ENCODE measurements around the gene WFIKKN1.

WFIKKN1 gene

DNA sequence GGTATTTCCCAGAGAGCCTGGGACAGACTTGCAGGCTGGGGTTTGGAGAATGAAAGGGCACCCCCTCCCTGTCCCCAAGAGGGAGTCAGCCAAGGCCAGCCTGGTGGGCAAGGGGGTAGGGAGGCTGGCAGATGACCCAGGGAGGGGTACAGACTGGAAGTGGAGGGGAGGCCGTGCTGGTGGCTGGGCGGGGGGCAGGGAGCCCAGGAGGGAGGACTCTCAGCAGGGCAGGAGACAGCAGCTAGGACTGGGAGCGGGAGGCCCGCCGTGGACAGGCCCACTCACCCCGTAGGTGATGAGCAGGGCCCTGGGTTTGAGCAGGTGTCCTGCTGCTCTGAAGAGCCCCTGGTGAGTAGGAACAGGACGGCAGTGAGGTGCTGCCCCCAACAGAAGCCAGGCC lies 4.2 kb downstream of the WFIKKN1 start:
- ChIA-PET CTCF (no interaction called here), POLR2A (interaction anchor here (0.6 to 2.0 kb wide), 2 partner anchors 13 to 30 kb away, joined by 3 to 9 read pairs; no protein-coding TSS in a partner anchor)
- TF ChIP-seq ZNF624 (tag by site-specific recombination; IDR thresholded peaks at IDR 0.05) (no peak), KLF8 (tag by site-specific recombination; IDR thresholded peaks at IDR 0.05) (no peak), ZNF530 (tag by site-specific recombination; IDR thresholded peaks at IDR 0.05; ENCODE audit: low read depth) (no peak), MYNN (tag by site-specific recombination; IDR thresholded peaks at IDR 0.05; ENCODE audit: borderline replicate concordance) (no peak), ZNF549 (tag by site-specific recombination; IDR thresholded peaks at IDR 0.05) (no peak), PATZ1 (tag by site-specific recombination; IDR thresholded peaks at IDR 0.05) (peak; percentile 48; the same call in 1 of the 2 replicates), ZSCAN30 (tag by site-specific recombination; IDR thresholded peaks at IDR 0.05) (no peak), PRDM1 (tag by site-specific recombination; IDR thresholded peaks at IDR 0.05) (no peak), REST (tag by site-specific recombination; IDR thresholded peaks at IDR 0.05) (no peak), ZIC2 (tag by site-specific recombination; IDR thresholded peaks at IDR 0.05) (peak; percentile 56), ZNF585B (tag by site-specific recombination; IDR thresholded peaks at IDR 0.05) (no peak), KLF17 (tag by site-specific recombination; IDR thresholded peaks at IDR 0.05) (0 out of 2 replicates have a peak, but pooled peaks have one; percentile 16), ZNF416 (tag by site-specific recombination; IDR thresholded peaks at IDR 0.05) (no peak)
- TF ChIP-seq, protein P1, sequence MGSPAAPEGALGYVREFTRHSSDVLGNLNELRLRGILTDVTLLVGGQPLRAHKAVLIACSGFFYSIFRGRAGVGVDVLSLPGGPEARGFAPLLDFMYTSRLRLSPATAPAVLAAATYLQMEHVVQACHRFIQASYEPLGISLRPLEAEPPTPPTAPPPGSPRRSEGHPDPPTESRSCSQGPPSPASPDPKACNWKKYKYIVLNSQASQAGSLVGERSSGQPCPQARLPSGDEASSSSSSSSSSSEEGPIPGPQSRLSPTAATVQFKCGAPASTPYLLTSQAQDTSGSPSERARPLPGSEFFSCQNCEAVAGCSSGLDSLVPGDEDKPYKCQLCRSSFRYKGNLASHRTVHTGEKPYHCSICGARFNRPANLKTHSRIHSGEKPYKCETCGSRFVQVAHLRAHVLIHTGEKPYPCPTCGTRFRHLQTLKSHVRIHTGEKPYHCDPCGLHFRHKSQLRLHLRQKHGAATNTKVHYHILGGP (tag by site-specific recombination; IDR thresholded peaks at IDR 0.05), result no peak
- TF ChIP-seq, protein P2, sequence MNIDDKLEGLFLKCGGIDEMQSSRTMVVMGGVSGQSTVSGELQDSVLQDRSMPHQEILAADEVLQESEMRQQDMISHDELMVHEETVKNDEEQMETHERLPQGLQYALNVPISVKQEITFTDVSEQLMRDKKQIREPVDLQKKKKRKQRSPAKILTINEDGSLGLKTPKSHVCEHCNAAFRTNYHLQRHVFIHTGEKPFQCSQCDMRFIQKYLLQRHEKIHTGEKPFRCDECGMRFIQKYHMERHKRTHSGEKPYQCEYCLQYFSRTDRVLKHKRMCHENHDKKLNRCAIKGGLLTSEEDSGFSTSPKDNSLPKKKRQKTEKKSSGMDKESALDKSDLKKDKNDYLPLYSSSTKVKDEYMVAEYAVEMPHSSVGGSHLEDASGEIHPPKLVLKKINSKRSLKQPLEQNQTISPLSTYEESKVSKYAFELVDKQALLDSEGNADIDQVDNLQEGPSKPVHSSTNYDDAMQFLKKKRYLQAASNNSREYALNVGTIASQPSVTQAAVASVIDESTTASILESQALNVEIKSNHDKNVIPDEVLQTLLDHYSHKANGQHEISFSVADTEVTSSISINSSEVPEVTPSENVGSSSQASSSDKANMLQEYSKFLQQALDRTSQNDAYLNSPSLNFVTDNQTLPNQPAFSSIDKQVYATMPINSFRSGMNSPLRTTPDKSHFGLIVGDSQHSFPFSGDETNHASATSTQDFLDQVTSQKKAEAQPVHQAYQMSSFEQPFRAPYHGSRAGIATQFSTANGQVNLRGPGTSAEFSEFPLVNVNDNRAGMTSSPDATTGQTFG (tag by site-specific recombination; IDR thresholded peaks at IDR 0.05; ENCODE audit: borderline replicate concordance), result no peak
- TF ChIP-seq, protein P3, sequence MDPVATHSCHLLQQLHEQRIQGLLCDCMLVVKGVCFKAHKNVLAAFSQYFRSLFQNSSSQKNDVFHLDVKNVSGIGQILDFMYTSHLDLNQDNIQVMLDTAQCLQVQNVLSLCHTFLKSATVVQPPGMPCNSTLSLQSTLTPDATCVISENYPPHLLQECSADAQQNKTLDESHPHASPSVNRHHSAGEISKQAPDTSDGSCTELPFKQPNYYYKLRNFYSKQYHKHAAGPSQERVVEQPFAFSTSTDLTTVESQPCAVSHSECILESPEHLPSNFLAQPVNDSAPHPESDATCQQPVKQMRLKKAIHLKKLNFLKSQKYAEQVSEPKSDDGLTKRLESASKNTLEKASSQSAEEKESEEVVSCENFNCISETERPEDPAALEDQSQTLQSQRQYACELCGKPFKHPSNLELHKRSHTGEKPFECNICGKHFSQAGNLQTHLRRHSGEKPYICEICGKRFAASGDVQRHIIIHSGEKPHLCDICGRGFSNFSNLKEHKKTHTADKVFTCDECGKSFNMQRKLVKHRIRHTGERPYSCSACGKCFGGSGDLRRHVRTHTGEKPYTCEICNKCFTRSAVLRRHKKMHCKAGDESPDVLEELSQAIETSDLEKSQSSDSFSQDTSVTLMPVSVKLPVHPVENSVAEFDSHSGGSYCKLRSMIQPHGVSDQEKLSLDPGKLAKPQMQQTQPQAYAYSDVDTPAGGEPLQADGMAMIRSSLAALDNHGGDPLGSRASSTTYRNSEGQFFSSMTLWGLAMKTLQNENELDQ (tag by site-specific recombination; IDR thresholded peaks at IDR 0.05; ENCODE audit: low read depth), result no peak
- TF ChIP-seq, protein P4, sequence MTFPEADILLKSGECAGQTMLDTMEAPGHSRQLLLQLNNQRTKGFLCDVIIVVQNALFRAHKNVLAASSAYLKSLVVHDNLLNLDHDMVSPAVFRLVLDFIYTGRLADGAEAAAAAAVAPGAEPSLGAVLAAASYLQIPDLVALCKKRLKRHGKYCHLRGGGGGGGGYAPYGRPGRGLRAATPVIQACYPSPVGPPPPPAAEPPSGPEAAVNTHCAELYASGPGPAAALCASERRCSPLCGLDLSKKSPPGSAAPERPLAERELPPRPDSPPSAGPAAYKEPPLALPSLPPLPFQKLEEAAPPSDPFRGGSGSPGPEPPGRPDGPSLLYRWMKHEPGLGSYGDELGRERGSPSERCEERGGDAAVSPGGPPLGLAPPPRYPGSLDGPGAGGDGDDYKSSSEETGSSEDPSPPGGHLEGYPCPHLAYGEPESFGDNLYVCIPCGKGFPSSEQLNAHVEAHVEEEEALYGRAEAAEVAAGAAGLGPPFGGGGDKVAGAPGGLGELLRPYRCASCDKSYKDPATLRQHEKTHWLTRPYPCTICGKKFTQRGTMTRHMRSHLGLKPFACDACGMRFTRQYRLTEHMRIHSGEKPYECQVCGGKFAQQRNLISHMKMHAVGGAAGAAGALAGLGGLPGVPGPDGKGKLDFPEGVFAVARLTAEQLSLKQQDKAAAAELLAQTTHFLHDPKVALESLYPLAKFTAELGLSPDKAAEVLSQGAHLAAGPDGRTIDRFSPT (tag by site-specific recombination; IDR thresholded peaks at IDR 0.05), result peak; percentile 57; the same call in 1 of the 2 replicates

More for the DNA sequence above, 4.2 kb downstream of the WFIKKN1 start:
- H3K4me3 ChIP-seq (ENCODE audit: low read depth, low read length), result no peak overlapping the region
- peaks cover 0 to 20% of the 10 kb centered on the region in 2 experiments; a peak in 1 of 3 replicates for H3K36me3 ChIP-seq (ENCODE audit: control insufficient read depth in 2 of 2, insufficient read depth in 1 of 2, low read length in 2 of 2)
- peaks cover 4% of the 10 kb centered on the region; the same call in 1 of the 2 replicates for H3K4me1 ChIP-seq (ENCODE audit: control insufficient read depth, insufficient read depth, low read length)
- peak overlapping the region; percentile 82; the same call in 1 of the 2 replicates for H3K27ac ChIP-seq (ENCODE audit: extremely low read depth, low read depth, low read length)
- H3K9me3 ChIP-seq (ENCODE audit: control insufficient read depth, insufficient read depth, low read depth, low read length), result no peaks in the 10 kb centered on the region

Measured in HEK293 (cell line).